Psoas muscle (tissue), 8 donors: ENCODE measurements around the gene FNBP1. TPM values are rescaled to one million over a fixed set of nuclear protein-coding genes. Genes with fewer than 3 reads are reported as not detected.

ENCODE experiments used
- ATAC-seq, 4 donors: fragments of 200-7000 bp; cut with Tn5 transposase; one replicate each; pipeline ENCODE4 v1.9.1; 2020; ENCODE audit warnings: moderate library complexity in 3 of 4, mild to moderate bottlenecking in 2 of 4
- DNase-seq, 2 donors: peaks; one replicate each; pipeline ENCODE4 v3.0.0-alpha.2; 2020
- H3K27ac ChIP-seq: fragments of 200-600 bp; one replicate; pipeline ENCODE4 v1.8.0; 2022
- H3K27me3 ChIP-seq, 3 donors: fragments of 200-600 bp in 1 of 3; one replicate each; pipeline versions ENCODE4 v1.6.1 to v1.8.0; 2013 to 2022; ENCODE audit warnings: low read length in 2 of 3, mild to moderate bottlenecking in 2 of 3, moderate library complexity in 1 of 3; ENCODE audit not compliant: insufficient read depth in 3 of 3
- H3K36me3 ChIP-seq, 2 donors: fragments of 200-600 bp in 1 of 2; one replicate each; pipeline versions ENCODE4 v1.6.1 to v1.8.0; 2013 to 2022; ENCODE audit warnings: low read depth in 1 of 2, mild to moderate bottlenecking in 1 of 2, moderate library complexity in 1 of 2; ENCODE audit not compliant: insufficient read depth in 1 of 2
- H3K4me1 ChIP-seq: fragments of 200-600 bp; one replicate; pipeline ENCODE4 v1.8.0; 2022
- H3K4me3 ChIP-seq: fragments of 200-600 bp; one replicate; pipeline ENCODE4 v1.8.0; 2022; ENCODE audit warnings: mild to moderate bottlenecking
- H3K9me3 ChIP-seq: fragments of 200-600 bp; one replicate; pipeline ENCODE4 v1.8.0; 2022
- CTCF ChIP-seq: fragments of 200-600 bp; IDR thresholded peaks from one replicate; pipeline ENCODE4 v1.8.0; 2022; ENCODE audit warnings: antibody characterized with exemption
- WGBS, 3 donors: extraction: QIAGEN DNeasy Blood & Tissue Kit; methylation state at CpG; one replicate each; pipeline versions ENCODE4 v1.1.6 to v1.1.7; 2013; 5-methylcytosine and 5-hydroxymethylcytosine counted together
- intact Hi-C, 2 donors: fragments of 100-400 bp; cut with DNase I; formaldehyde crosslinking; loops; one replicate each; pipeline versions ENCODE4 v1.11.0 to v1.14.2; 2022
- polyA plus RNA-seq, 3 donors: library from polyadenylated mRNA; stranded (reverse); fragments of 200-250 nt; gene quantifications; one replicate each; pipeline ENCODE4 v1.2.3, GENCODE V29; 2013
- total RNA-seq, 4 donors: library from RNA; stranded (reverse); fragmentation: NEBNext Ultra II Directional in 2 of 4; extraction: Animal tissue kit (Norgen Biotek cat#: 25700) in 2 of 4; gene quantifications; one replicate each; pipeline versions ENCODE4 v1.2.1 to v1.2.4, GENCODE V29; 2021 to 2023
- donor health status: healthy with polysubstance abuse.
- donor health status: DM: no; HTN: no; CAD: no; lungs with moderate emphysema.
- donor health status: Bipolar disorder and iron deficiency.
- donor health status: healthy.
- donor health status: DM: yes; HTN: yes; CAD: no.
- donor health status: DM: no; HTN: no; CAD: no.
- donor health status: DM: no; HTN: no; CAD: no.
- donor health status: DM: yes; HTN: yes; CAD: no.

The FNBP1 gene
- total and polyA plus RNA-seq, 7 donors, result 4.6 to 30.5 (median 27.2) TPM

- H3K27me3 ChIP-seq, result no peaks in the 10 kb centered on the region
- intact Hi-C loops, result loop anchor here in 1 of 2 donors (2.0 to 10.0 kb wide), 2 partner anchors 79 to 159 kb away; no protein-coding TSS in a partner anchor
- H3K4me3 ChIP-seq, result peak overlapping the region; percentile 98
- TF ChIP-seq CTCF, result no peak
- H3K4me1 ChIP-seq, result peaks cover 10% of the 10 kb centered on the region
- 19 to 22% (median 21%) methylated on average over 37 of the region's 37 CpGs for WGBS, 3 donors
- ATAC-seq (peak; percentile 34 to 67 (median 50)), DNase-seq (peak; percentile 64 to 72)
- H3K27ac ChIP-seq, result peak overlapping the region; percentile 86
- H3K9me3 ChIP-seq, result no peaks in the 10 kb centered on the region
- H3K36me3 ChIP-seq, result no peaks in the 10 kb centered on the region
Observed at GRCh38 chr9:130043654-130044623, 950 bp upstream of the FNBP1 start.

- H3K27me3 ChIP-seq, result no peaks in the 10 kb centered on the region
- intact Hi-C loops, result loop anchor here in 1 of 2 donors (2.0 to 10.0 kb wide), 2 partner anchors 78 to 158 kb away; no protein-coding TSS in a partner anchor
- peak overlapping the region; percentile 86 for H3K27ac ChIP-seq
- H3K4me3 ChIP-seq, result peak overlapping the region; percentile 98
- H3K4me1 ChIP-seq, result peaks cover 10% of the 10 kb centered on the region
- no peaks in the 10 kb centered on the region for H3K36me3 ChIP-seq
- DNase-seq (peak; percentile 47 to 68), ATAC-seq (peak; percentile 38 to 53 (median 42))
- H3K9me3 ChIP-seq, result no peaks in the 10 kb centered on the region
- 0% methylated on average over 27 to 68 of the region's 68 CpGs for WGBS, 3 donors
- TF ChIP-seq CTCF, result no peak
Observed at GRCh38 chr9:130042406-130042884, 544 bp downstream of the FNBP1 start.

GRCh38 chr9:130041648-130042405, 1.2 kb downstream of the FNBP1 start:
- no peak for TF ChIP-seq CTCF
- intact Hi-C loops, result loop anchor here in 1 of 2 donors (2.0 to 10.0 kb wide), 2 partner anchors 77 to 157 kb away; no protein-coding TSS in a partner anchor
- 2 to 3% (median 2%) methylated on average over 29 to 31 of the region's 31 CpGs for WGBS, 3 donors
- no peaks in the 10 kb centered on the region for H3K27me3 ChIP-seq
- ATAC-seq (no peak), DNase-seq (peak in 1 of 2 donors; percentile 59)
- peak overlapping the region; percentile 86 for H3K27ac ChIP-seq
- no peaks in the 10 kb centered on the region for H3K36me3 ChIP-seq
- peak overlapping the region; percentile 98 for H3K4me3 ChIP-seq
- peaks cover 10% of the 10 kb centered on the region for H3K4me1 ChIP-seq
- H3K9me3 ChIP-seq, result no peaks in the 10 kb centered on the region

GRCh38 chr9:130040984-130041647, 1.9 kb downstream of the FNBP1 start:
- TF ChIP-seq CTCF, result no peak
- ATAC-seq, result no peak
- peak overlapping the region; percentile 98 for H3K4me3 ChIP-seq
- H3K9me3 ChIP-seq, result no peaks in the 10 kb centered on the region
- H3K27ac ChIP-seq, result peak overlapping the region; percentile 86
- intact Hi-C loops, result loop anchor here in 1 of 2 donors (10.0 kb wide), 1 partner anchor 76 kb away; no protein-coding TSS in a partner anchor
- no peak for DNase-seq
- WGBS, 3 donors, result 88 to 92% (median 91%) methylated on average over 7 of the region's 7 CpGs
- no peaks in the 10 kb centered on the region for H3K36me3 ChIP-seq
- H3K4me1 ChIP-seq, result peaks cover 15% of the 10 kb centered on the region
- H3K27me3 ChIP-seq, result no peaks in the 10 kb centered on the region
